A673 (cell line): ENCODE results near the gene CREB3L2. TPM values are rescaled to one million over a fixed set of nuclear protein-coding genes. Genes with fewer than 3 reads are reported as not detected.

Experiments
- BruUV-seq: library from RNA; stranded (reverse); fragments of 400-500 nt; replicated peaks from 2 replicates; lab custom pipeline; 2021; lab: Mats Ljungman, UMichigan
- CTCF ChIA-PET: fragments of 300-600 bp; sonication (Branson Sonifier 250); formaldehyde crosslinking; loops from one replicate; lab custom pipeline; 2022; ENCODE audit warnings: antibody characterized with exemption; lab: Charles Lee
- POLR2A ChIA-PET: fragments of 300-600 bp; sonication (Branson Sonifier 250); formaldehyde crosslinking; loops from one replicate; lab custom pipeline; 2022; ENCODE audit warnings: antibody characterized with exemption; ENCODE audit not compliant: low non-redundant PET; lab: Charles Lee
- DNase-seq: peaks from one replicate; pipeline ENCODE4 v3.0.0-alpha.2; 2015; ENCODE audit warnings: low spot score
- H3K27ac ChIP-seq: fragments of 200-600 bp; sonication (generic); 2 replicates; pipeline ENCODE4 v1.5.1; 2016; ENCODE audit warnings: mixed run types, low read depth, mild to moderate bottlenecking, mixed read lengths, antibody characterized with exemption, low read length; ENCODE audit not compliant: poor library complexity, severe bottlenecking
- H3K27me3 ChIP-seq: fragments of 200-600 bp; sonication (generic); replicated peaks from 2 replicates; pipeline ENCODE4 v1.6.1; 2017; ENCODE audit warnings: mixed run types, low read depth, mild to moderate bottlenecking, mixed read lengths, antibody characterized with exemption, low read length; ENCODE audit not compliant: insufficient read depth, poor library complexity
- H3K36me3 ChIP-seq: fragments of 200-600 bp; sonication (generic); 2 replicates; pipeline ENCODE4 v1.6.1; 2016; ENCODE audit warnings: mixed run types, mild to moderate bottlenecking, mixed read lengths, antibody characterized with exemption, low read length; ENCODE audit not compliant: insufficient read depth, poor library complexity, severe bottlenecking
- H3K4me1 ChIP-seq: fragments of 200-600 bp; sonication (generic); 2 replicates; pipeline ENCODE4 v1.6.1; 2017; ENCODE audit warnings: mixed run types, mild to moderate bottlenecking, mixed read lengths, antibody characterized with exemption, low read length; ENCODE audit not compliant: insufficient read depth, poor library complexity, severe bottlenecking
- H3K4me3 ChIP-seq: fragments of 200-600 bp; sonication (generic); 2 replicates; pipeline ENCODE4 v1.5.1; 2016; ENCODE audit warnings: low read depth, mixed run types, mild to moderate bottlenecking, mixed read lengths, low read length; ENCODE audit not compliant: poor library complexity, severe bottlenecking
- H3K9me3 ChIP-seq: fragments of 200-600 bp; sonication (generic); 2 replicates; pipeline ENCODE4 v1.6.1; 2016; ENCODE audit warnings: mixed run types, low read depth, mild to moderate bottlenecking, mixed read lengths, antibody characterized with exemption, low read length; ENCODE audit not compliant: poor library complexity, severe bottlenecking
- EZH2 ChIP-seq: fragments of 200-600 bp; sonication (generic); IDR thresholded peaks from 2 replicates; pipeline ENCODE4 v1.6.1; 2017; ENCODE audit warnings: borderline replicate concordance, low read depth, mild to moderate bottlenecking, mixed read lengths, antibody characterized with exemption, low read length; ENCODE audit not compliant: poor library complexity, severe bottlenecking
- intact Hi-C: fragments of 100-400 bp; cut with micrococcal nuclease; formaldehyde crosslinking; loops from one replicate; pipeline ENCODE4 v1.10.0; 2022; ENCODE audit not compliant: unreplicated experiment
- total RNA-seq: library from RNA; stranded (reverse); gene quantifications from 2 replicates; pipeline ENCODE4 v1.2.3, GENCODE V29; 2021
- TF ChIP-seq, protein P1 (sequence below): fragments of 300-800, 200-600 bp; sonication (generic); conservative IDR thresholded peaks from 2 replicates; pipeline ENCODE4 v1.5.1; 2017; ENCODE audit warnings: low read depth, mild to moderate bottlenecking, antibody characterized with exemption, low read length, moderate library complexity, mixed read lengths

The CREB3L2 gene
- total RNA-seq, 1 experiment from 2014 or later, result 17.0 TPM

DNA sequence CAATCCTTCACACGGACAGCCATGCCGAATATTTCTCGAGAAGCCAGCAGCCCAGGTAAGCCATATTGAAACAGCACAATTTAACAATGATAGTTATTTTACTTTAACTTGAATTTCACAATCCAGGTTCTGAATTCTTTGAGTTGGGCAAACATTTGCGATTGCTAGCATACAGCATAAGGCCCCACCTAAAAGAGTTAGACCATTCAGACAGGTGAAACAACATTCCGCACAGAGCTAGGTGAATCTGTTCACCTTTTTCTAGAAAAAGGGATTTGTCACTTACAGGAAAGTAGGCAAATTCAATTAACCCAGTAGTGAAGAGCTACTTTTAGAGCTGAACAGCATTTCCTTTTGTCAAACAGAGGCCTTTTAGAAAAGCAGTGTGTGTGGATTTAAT lies 45.3 kb downstream of the CREB3L2 start:
- H3K4me1 ChIP-seq, result peaks cover 5% of the 10 kb centered on the region
- no peaks in the 10 kb centered on the region for H3K9me3 ChIP-seq
- intact Hi-C loops, result no loop called here
- DNase-seq, result no peak
- BruUV-seq, result no TSS peak
- ChIA-PET CTCF (no interaction called here), POLR2A (no interaction called here)
- TF ChIP-seq, protein P1, sequence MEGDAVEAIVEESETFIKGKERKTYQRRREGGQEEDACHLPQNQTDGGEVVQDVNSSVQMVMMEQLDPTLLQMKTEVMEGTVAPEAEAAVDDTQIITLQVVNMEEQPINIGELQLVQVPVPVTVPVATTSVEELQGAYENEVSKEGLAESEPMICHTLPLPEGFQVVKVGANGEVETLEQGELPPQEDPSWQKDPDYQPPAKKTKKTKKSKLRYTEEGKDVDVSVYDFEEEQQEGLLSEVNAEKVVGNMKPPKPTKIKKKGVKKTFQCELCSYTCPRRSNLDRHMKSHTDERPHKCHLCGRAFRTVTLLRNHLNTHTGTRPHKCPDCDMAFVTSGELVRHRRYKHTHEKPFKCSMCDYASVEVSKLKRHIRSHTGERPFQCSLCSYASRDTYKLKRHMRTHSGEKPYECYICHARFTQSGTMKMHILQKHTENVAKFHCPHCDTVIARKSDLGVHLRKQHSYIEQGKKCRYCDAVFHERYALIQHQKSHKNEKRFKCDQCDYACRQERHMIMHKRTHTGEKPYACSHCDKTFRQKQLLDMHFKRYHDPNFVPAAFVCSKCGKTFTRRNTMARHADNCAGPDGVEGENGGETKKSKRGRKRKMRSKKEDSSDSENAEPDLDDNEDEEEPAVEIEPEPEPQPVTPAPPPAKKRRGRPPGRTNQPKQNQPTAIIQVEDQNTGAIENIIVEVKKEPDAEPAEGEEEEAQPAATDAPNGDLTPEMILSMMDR, result no peak
- TF ChIP-seq EZH2, result no peak
- no peaks in the 10 kb centered on the region for H3K36me3 ChIP-seq
- no peak overlapping the region for H3K27ac ChIP-seq
- H3K27me3 ChIP-seq, result no peaks in the 10 kb centered on the region
- no peak overlapping the region for H3K4me3 ChIP-seq

DNA sequence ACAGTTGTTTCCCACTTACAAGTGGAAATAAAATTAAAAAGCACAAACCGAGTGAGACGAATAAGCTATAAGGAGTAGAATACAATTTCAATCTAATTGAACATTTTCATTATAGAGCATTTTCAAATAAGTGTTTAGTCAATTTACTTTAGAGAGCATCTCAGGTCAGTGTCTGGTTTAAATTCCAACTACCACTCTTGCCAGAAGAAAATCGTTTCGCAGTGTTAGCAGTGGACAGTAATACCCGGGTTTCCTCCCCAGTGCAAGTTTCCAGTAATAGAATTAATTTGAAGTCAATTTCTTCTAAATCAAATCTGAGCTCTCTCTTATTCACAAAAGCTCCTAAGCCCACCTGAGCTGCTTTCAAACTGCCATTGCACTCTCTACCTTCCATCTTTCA lies 45.7 kb downstream of the CREB3L2 start:
- Histone ChIP-seq H3K4me1 (peaks cover 5% of the 10 kb centered on the region), H3K27me3 (no peaks in the 10 kb centered on the region), H3K4me3 (no peak overlapping the region), H3K36me3 (no peaks in the 10 kb centered on the region), H3K27ac (no peak overlapping the region), H3K9me3 (no peaks in the 10 kb centered on the region)
- CTCF ChIA-PET, result no interaction called here
- POLR2A ChIA-PET, result no interaction called here
- no TSS peak for BruUV-seq
- no peak for DNase-seq
- TF ChIP-seq, protein P1, result no peak
- TF ChIP-seq EZH2, result no peak
- intact Hi-C loops, result no loop called here

DNA sequence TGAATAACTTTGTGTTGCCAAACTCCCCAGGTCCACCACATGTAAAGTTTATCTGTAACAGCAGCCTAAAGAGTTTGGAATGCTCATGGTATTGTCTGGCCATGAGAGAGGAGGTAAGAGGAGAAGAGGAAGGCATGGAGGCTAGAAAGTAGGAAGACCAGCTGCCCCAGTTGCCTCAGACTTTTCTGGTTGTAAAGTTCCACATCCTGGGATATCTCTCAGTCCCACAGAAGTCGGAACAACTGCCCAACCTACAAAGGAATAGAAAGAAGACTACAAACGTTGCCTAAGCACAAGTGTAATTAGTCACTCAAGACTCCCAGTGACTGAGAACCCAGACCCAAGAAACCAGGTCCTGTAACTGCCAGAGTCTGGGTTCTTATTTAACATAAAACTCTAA lies 47.3 kb downstream of the CREB3L2 start:
- H3K36me3 ChIP-seq, result no peaks in the 10 kb centered on the region
- H3K4me3 ChIP-seq, result no peak overlapping the region
- H3K27ac ChIP-seq, result no peak overlapping the region
- ChIA-PET CTCF (no interaction called here), POLR2A (no interaction called here)
- no peaks in the 10 kb centered on the region for H3K27me3 ChIP-seq
- BruUV-seq, result no TSS peak
- TF ChIP-seq, protein P1, result no peak
- no peak for TF ChIP-seq EZH2
- no peaks in the 10 kb centered on the region for H3K9me3 ChIP-seq
- intact Hi-C loops, result no loop called here
- peaks cover 5% of the 10 kb centered on the region for H3K4me1 ChIP-seq
- DNase-seq, result no peak
